ENCODE data around the gene ETV1. TPM values are rescaled to one million over a fixed set of nuclear protein-coding genes. Genes with fewer than 3 reads are reported as not detected.
A peak's percentile ranks its signal among the peaks of the same experiment; 100 is the strongest.

ETV1 gene
- total RNA-seq, 2 experiments from 2014 or later = 0.44 to 0.45 TPM

GRCh38 chr7:13875496-13876074, 113.9 kb downstream of the ETV1 start:
- H3K27ac Mint-ChIP-seq = no peak overlapping the region
- DNase-seq = no peak
- H3K36me3 Mint-ChIP-seq = no peaks in the 10 kb centered on the region
- H3K27me3 Mint-ChIP-seq = no peaks in the 10 kb centered on the region
- no peaks in the 10 kb centered on the region for H3K4me1 Mint-ChIP-seq
- H3K9me3 Mint-ChIP-seq = peaks cover 5% of the 10 kb centered on the region
- ATAC-seq (ENCODE audit: low read depth) = no peak
- POLR2A ChIA-PET = no interaction called here
- H3K4me3 Mint-ChIP-seq = no peak overlapping the region

- Mint-ChIP-seq H3K4me3 (no peak overlapping the region), H3K36me3 (no peaks in the 10 kb centered on the region), H3K27ac (no peak overlapping the region), H3K9me3 (peaks cover 5% of the 10 kb centered on the region), H3K4me1 (no peaks in the 10 kb centered on the region), H3K27me3 (no peaks in the 10 kb centered on the region)
- DNase-seq = no peak
- ATAC-seq (ENCODE audit: low read depth) = no peak
- POLR2A ChIA-PET = no interaction called here
These were observed 114.7 kb downstream of the ETV1 start for GRCh38 chr7:13874783-13875182.

GRCh38 chr7:13872709-13873108, 116.8 kb downstream of the ETV1 start:
- Mint-ChIP-seq H3K4me1 (no peaks in the 10 kb centered on the region), H3K9me3 (peaks cover 3% of the 10 kb centered on the region), H3K4me3 (no peak overlapping the region), H3K27ac (no peak overlapping the region), H3K36me3 (no peaks in the 10 kb centered on the region), H3K27me3 (no peaks in the 10 kb centered on the region)
- ATAC-seq (ENCODE audit: low read depth) (no peak), DNase-seq (no peak)
- POLR2A ChIA-PET = no interaction called here

- DNase-seq (no peak), ATAC-seq (ENCODE audit: low read depth) (no peak)
- Mint-ChIP-seq H3K4me1 (no peaks in the 10 kb centered on the region), H3K9me3 (no peaks in the 10 kb centered on the region), H3K27me3 (no peaks in the 10 kb centered on the region), H3K4me3 (no peak overlapping the region), H3K27ac (no peak overlapping the region), H3K36me3 (no peaks in the 10 kb centered on the region)
- POLR2A ChIA-PET = no interaction called here
These were observed 118.5 kb downstream of the ETV1 start for GRCh38 chr7:13871008-13871407.

GRCh38 chr7:13860734-13861133, 128.7 kb downstream of the ETV1 start:
- H3K27me3 Mint-ChIP-seq = peaks cover 3% of the 10 kb centered on the region
- no peak for DNase-seq
- no peak for ATAC-seq (ENCODE audit: low read depth)
- H3K27ac Mint-ChIP-seq = no peak overlapping the region
- no peaks in the 10 kb centered on the region for H3K36me3 Mint-ChIP-seq
- POLR2A ChIA-PET = no interaction called here
- no peaks in the 10 kb centered on the region for H3K9me3 Mint-ChIP-seq
- no peaks in the 10 kb centered on the region for H3K4me1 Mint-ChIP-seq
- no peak overlapping the region for H3K4me3 Mint-ChIP-seq

- POLR2A ChIA-PET = no interaction called here
These were observed 133.5 kb downstream of the ETV1 start for GRCh38 chr7:13856012-13856411.

GRCh38 chr7:13852281-13852968, 137.0 kb downstream of the ETV1 start:
- H3K4me1 Mint-ChIP-seq = peaks cover 14% of the 10 kb centered on the region
- H3K27me3 Mint-ChIP-seq = peaks cover 1% of the 10 kb centered on the region
- no peaks in the 10 kb centered on the region for H3K9me3 Mint-ChIP-seq
- DNase-seq (no peak), ATAC-seq (ENCODE audit: low read depth) (no peak)
- H3K36me3 Mint-ChIP-seq = no peaks in the 10 kb centered on the region
- POLR2A ChIA-PET = no interaction called here
- no peak overlapping the region for H3K27ac Mint-ChIP-seq
- H3K4me3 Mint-ChIP-seq = no peak overlapping the region

More at GRCh38 chr7:13856012-13856411, 133.5 kb downstream of the ETV1 start:
- H3K4me1 Mint-ChIP-seq = no peaks in the 10 kb centered on the region
- ATAC-seq (ENCODE audit: low read depth) (no peak), DNase-seq (no peak)
- no peaks in the 10 kb centered on the region for H3K36me3 Mint-ChIP-seq
- no peak overlapping the region for H3K27ac Mint-ChIP-seq
- no peak overlapping the region for H3K4me3 Mint-ChIP-seq
- H3K9me3 Mint-ChIP-seq = no peaks in the 10 kb centered on the region
- H3K27me3 Mint-ChIP-seq = peaks cover 3% of the 10 kb centered on the region

- Mint-ChIP-seq H3K36me3 (no peaks in the 10 kb centered on the region), H3K4me1 (peaks cover 14% of the 10 kb centered on the region), H3K27me3 (no peaks in the 10 kb centered on the region), H3K27ac (no peak overlapping the region), H3K4me3 (no peak overlapping the region), H3K9me3 (no peaks in the 10 kb centered on the region)
- POLR2A ChIA-PET = no interaction called here
- DNase-seq (no peak), ATAC-seq (ENCODE audit: low read depth) (no peak)
These were observed 137.7 kb downstream of the ETV1 start for GRCh38 chr7:13851736-13852135.

GRCh38 chr7:13850185-13850752, 139.2 kb downstream of the ETV1 start:
- ATAC-seq (ENCODE audit: low read depth) (peak; percentile 99), DNase-seq (no peak)
- Mint-ChIP-seq H3K27ac (peak overlapping the region; percentile 54), H3K4me3 (peak overlapping the region; percentile 21), H3K36me3 (no peaks in the 10 kb centered on the region), H3K27me3 (no peaks in the 10 kb centered on the region), H3K4me1 (peaks cover 14% of the 10 kb centered on the region), H3K9me3 (no peaks in the 10 kb centered on the region)
- POLR2A ChIA-PET = no interaction called here

- peak overlapping the region; percentile 32 for H3K27ac Mint-ChIP-seq
- no peaks in the 10 kb centered on the region for H3K27me3 Mint-ChIP-seq
- DNase-seq (no peak), ATAC-seq (ENCODE audit: low read depth) (no peak)
- H3K36me3 Mint-ChIP-seq = no peaks in the 10 kb centered on the region
- POLR2A ChIA-PET = no interaction called here
- H3K4me1 Mint-ChIP-seq = peaks cover 14% of the 10 kb centered on the region
- peak overlapping the region; percentile 9 for H3K4me3 Mint-ChIP-seq
- H3K9me3 Mint-ChIP-seq = no peaks in the 10 kb centered on the region
These were observed 140.1 kb downstream of the ETV1 start for GRCh38 chr7:13849163-13849892.

GRCh38 chr7:13848681-13849131, 140.8 kb downstream of the ETV1 start:
- Mint-ChIP-seq H3K36me3 (no peaks in the 10 kb centered on the region), H3K4me3 (no peak overlapping the region), H3K4me1 (peaks cover 14% of the 10 kb centered on the region), H3K9me3 (no peaks in the 10 kb centered on the region), H3K27me3 (no peaks in the 10 kb centered on the region), H3K27ac (no peak overlapping the region)
- ATAC-seq (ENCODE audit: low read depth) (no peak), DNase-seq (no peak)
- POLR2A ChIA-PET = no interaction called here

GRCh38 chr7:13846386-13846785, 143.1 kb downstream of the ETV1 start:
- Mint-ChIP-seq H3K9me3 (no peaks in the 10 kb centered on the region), H3K27ac (no peak overlapping the region), H3K4me1 (peaks cover 14% of the 10 kb centered on the region), H3K27me3 (no peaks in the 10 kb centered on the region), H3K36me3 (no peaks in the 10 kb centered on the region), H3K4me3 (no peak overlapping the region)
- POLR2A ChIA-PET = no interaction called here
- DNase-seq (no peak), ATAC-seq (ENCODE audit: low read depth) (no peak)

GRCh38 chr7:13845601-13846000, 143.9 kb downstream of the ETV1 start:
- no peak for DNase-seq
- no peak overlapping the region for H3K27ac Mint-ChIP-seq
- H3K36me3 Mint-ChIP-seq = no peaks in the 10 kb centered on the region
- H3K27me3 Mint-ChIP-seq = no peaks in the 10 kb centered on the region
- H3K9me3 Mint-ChIP-seq = no peaks in the 10 kb centered on the region
- POLR2A ChIA-PET = no interaction called here
- H3K4me3 Mint-ChIP-seq = no peak overlapping the region
- ATAC-seq (ENCODE audit: low read depth) = no peak
- H3K4me1 Mint-ChIP-seq = peaks cover 13% of the 10 kb centered on the region

- peaks cover 7% of the 10 kb centered on the region for H3K4me1 Mint-ChIP-seq
- POLR2A ChIA-PET = no interaction called here
- no peak overlapping the region for H3K4me3 Mint-ChIP-seq
- DNase-seq (no peak), ATAC-seq (ENCODE audit: low read depth) (no peak)
- no peak overlapping the region for H3K27ac Mint-ChIP-seq
- no peaks in the 10 kb centered on the region for H3K9me3 Mint-ChIP-seq
- H3K36me3 Mint-ChIP-seq = no peaks in the 10 kb centered on the region
- no peaks in the 10 kb centered on the region for H3K27me3 Mint-ChIP-seq
These were observed 144.5 kb downstream of the ETV1 start for GRCh38 chr7:13844954-13845353.

Data from activated naive CD8-positive, alpha-beta T cell treated with anti-CD3 and anti-CD28 coated beads, Interleukin-2, amount 10 ng/mL, durations not matched to agents 7 days and 5 days (primary cell).